ENCODE measurements around the gene MS4A3. TPM values are rescaled to one million over a fixed set of nuclear protein-coding genes. Genes with fewer than 3 reads are reported as not detected.
"Not testable (repeated sequence)": the region's sequence is repeated elsewhere in the genome, so short reads cannot be mapped to it uniquely, and the experiment has no call there.

Gene MS4A3
- total and polyA plus RNA-seq, 9 of the 15 experiments (the other 6 are each of a cell fraction or from before 2014, with no cell fraction given): 3.4 to 94.5 (median 58.8) TPM

DNA sequence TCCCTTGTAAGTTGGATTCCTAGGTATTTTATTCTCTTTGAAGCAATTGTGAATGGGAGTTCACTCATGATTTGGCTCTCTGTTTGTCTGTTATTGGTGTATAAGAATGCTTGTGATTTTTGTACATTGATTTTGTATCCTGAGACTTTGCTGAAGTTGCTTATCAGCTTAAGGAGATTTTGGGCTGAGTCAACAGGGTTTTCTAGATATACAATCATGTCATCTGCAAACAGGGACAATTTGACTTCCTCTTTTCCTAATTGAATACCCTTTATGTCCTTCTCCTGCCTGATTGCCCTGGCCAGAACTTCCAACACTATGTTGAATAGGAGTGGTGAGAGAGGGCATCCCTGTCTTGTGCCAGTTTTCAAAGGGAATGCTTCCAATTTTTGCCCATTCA, 6.0 kb upstream of the MS4A3 start:
- H3K9me1 ChIP-seq (ENCODE audit: control insufficient read depth, insufficient read depth, low read length); in situ Hi-C loops (cut with MboI); H3K4me1 ChIP-seq (replicated peaks in 1 of 2; ENCODE audit: control insufficient read depth in 2 of 2, insufficient read depth in 2 of 2, low read length in 2 of 2); H3K9me3 ChIP-seq (replicated peaks; ENCODE audit: control insufficient read depth, insufficient read depth, low read depth, low read length); POLR2A ChIA-PET; DNase-seq (ENCODE audit: extremely low read depth in 1 of 4, low spot score in 3 of 4); BruUV-seq (replicated peaks); H3K4me3 ChIP-seq; H3K4me2 ChIP-seq (ENCODE audit: insufficient read depth, low read length); H3K9ac ChIP-seq (ENCODE audit: insufficient read depth in 1 of 2, low read depth in 2 of 2, low read length in 2 of 2); H2AFZ ChIP-seq (ENCODE audit: low read depth, low read length); ATAC-seq; FAIRE-seq; H3K36me3 ChIP-seq (ENCODE audit: control insufficient read depth, insufficient read depth, low read length); H3K79me2 ChIP-seq (ENCODE audit: control insufficient read depth, insufficient read depth, low read length); H3K27ac ChIP-seq (ENCODE audit: extremely low read depth, low read depth, low read length); H3K27me3 ChIP-seq (ENCODE audit: control insufficient read depth in 2 of 2, insufficient read depth in 2 of 2, low read length in 2 of 2); H4K20me1 ChIP-seq (replicated peaks; ENCODE audit: control insufficient read depth, insufficient read depth, low read length); CTCF ChIA-PET (ENCODE audit: low intra/inter-chr PET ratio): not testable (repeated sequence)
- TF ChIP-seq SMARCE1 (IDR thresholded peaks at IDR 0.05) (peak; percentile 70; the same call in 1 of the 2 replicates), FOXA3 (CRISPR knock-in tag; conservative IDR thresholded peaks at IDR 0.05 in 1 of 2, IDR thresholded peaks at IDR 0.05 in 1 of 2) (peak in 1 of 2 experiments; percentile 76; a peak in 2 of 4 replicates)
- intact Hi-C loops (cut with micrococcal nuclease): loop anchor here (10.0 kb wide), 1 partner anchor 296 kb away; the partner anchor contains the start of gene STX3

DNA sequence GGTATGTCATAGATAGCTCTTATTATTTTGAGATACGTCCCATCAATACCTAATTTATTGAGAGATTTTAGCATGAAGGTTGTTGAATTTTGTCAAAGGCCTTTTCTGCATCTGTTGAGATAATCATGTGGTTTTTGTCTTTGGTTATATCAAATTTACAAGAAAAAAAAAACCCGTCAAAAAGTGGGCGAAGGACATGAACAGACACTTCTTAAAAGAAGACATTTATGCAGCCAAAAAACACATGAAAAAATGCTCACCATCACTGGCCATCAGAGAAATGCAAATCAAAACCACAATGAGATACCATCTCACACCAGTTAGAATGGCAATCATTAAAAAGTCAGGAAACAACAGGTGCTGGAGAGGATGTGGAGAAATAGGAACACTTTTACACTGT, 5.6 kb upstream of the MS4A3 start:
- peak in 1 of 2 experiments; percentile 98 for TF ChIP-seq AFF1 (IDR thresholded peaks at IDR 0.05; ENCODE audit: low read depth in 1 of 2, partially characterized antibody in 2 of 2)
- H3K9ac ChIP-seq (ENCODE audit: insufficient read depth in 1 of 2, low read depth in 2 of 2, low read length in 2 of 2); ATAC-seq; in situ Hi-C loops (cut with MboI); H3K4me2 ChIP-seq (ENCODE audit: insufficient read depth, low read length); H4K20me1 ChIP-seq (replicated peaks; ENCODE audit: control insufficient read depth, insufficient read depth, low read length); H3K4me3 ChIP-seq; H3K27me3 ChIP-seq (ENCODE audit: control insufficient read depth in 2 of 2, insufficient read depth in 2 of 2, low read length in 2 of 2); DNase-seq (ENCODE audit: extremely low read depth in 1 of 4, low spot score in 3 of 4); H2AFZ ChIP-seq (ENCODE audit: low read depth, low read length); CTCF ChIA-PET (ENCODE audit: low intra/inter-chr PET ratio); FAIRE-seq; BruUV-seq (replicated peaks); H3K27ac ChIP-seq (ENCODE audit: extremely low read depth, low read depth, low read length); POLR2A ChIA-PET; H3K79me2 ChIP-seq (ENCODE audit: control insufficient read depth, insufficient read depth, low read length); H3K9me3 ChIP-seq (replicated peaks; ENCODE audit: control insufficient read depth, insufficient read depth, low read depth, low read length); H3K9me1 ChIP-seq (ENCODE audit: control insufficient read depth, insufficient read depth, low read length); H3K36me3 ChIP-seq (ENCODE audit: control insufficient read depth, insufficient read depth, low read length): not testable (repeated sequence)
- WGBS (ENCODE audit: insufficient coverage, low coverage, missing lambda C conversion rate): 69% methylated on average over 3 of the region's 3 CpGs
- peaks cover 3 to 14% of the 10 kb centered on the region in 2 experiments for H3K4me1 ChIP-seq (replicated peaks in 1 of 2; ENCODE audit: control insufficient read depth in 2 of 2, insufficient read depth in 2 of 2, low read length in 2 of 2)
- intact Hi-C loops (cut with micrococcal nuclease): loop anchor here (10.0 kb wide), 1 partner anchor 296 kb away; the partner anchor contains the start of gene STX3

Data from K562 (cell line).